HUES64 (cell line): ENCODE data around the gene GAL3ST2.

Experiments
- H3K27ac ChIP-seq: 2 replicates; pipeline ENCODE4 v1.7.0; 2013; ENCODE audit warnings: low read depth, low read length, inconsistent platforms
- H3K27me3 ChIP-seq: 2 replicates; pipeline ENCODE4 v1.6.1; 2013; ENCODE audit warnings: mild to moderate bottlenecking, low read length; ENCODE audit not compliant: insufficient read depth
- H3K36me3 ChIP-seq: 2 replicates; pipeline ENCODE4 v1.6.1; 2013; ENCODE audit warnings: mild to moderate bottlenecking, low read length; ENCODE audit not compliant: insufficient read depth
- H3K4me1 ChIP-seq: 2 replicates; pipeline ENCODE4 v1.6.1; 2013; ENCODE audit warnings: mild to moderate bottlenecking, low read length, moderate library complexity; ENCODE audit not compliant: insufficient read depth
- H3K4me3 ChIP-seq: 2 replicates; pipeline ENCODE4 v1.5.1; 2013; ENCODE audit warnings: mild to moderate bottlenecking, low read length, moderate library complexity
- H3K9ac ChIP-seq: 2 replicates; pipeline ENCODE4 v1.6.1; 2013; ENCODE audit warnings: mild to moderate bottlenecking, low read depth, low read length
- H3K9me3 ChIP-seq: 2 replicates; pipeline ENCODE4 v1.6.1; 2013; ENCODE audit warnings: low read depth, low read length; ENCODE audit not compliant: insufficient read depth
- WGBS: fragments of 150-250, 120-280 bp; methylation state at CpG from one replicate; pipeline ENCODE4 v1.1.7; 2013; ENCODE audit warnings: missing lambda C conversion rate; 5-methylcytosine and 5-hydroxymethylcytosine counted together

The GAL3ST2 gene

DNA sequence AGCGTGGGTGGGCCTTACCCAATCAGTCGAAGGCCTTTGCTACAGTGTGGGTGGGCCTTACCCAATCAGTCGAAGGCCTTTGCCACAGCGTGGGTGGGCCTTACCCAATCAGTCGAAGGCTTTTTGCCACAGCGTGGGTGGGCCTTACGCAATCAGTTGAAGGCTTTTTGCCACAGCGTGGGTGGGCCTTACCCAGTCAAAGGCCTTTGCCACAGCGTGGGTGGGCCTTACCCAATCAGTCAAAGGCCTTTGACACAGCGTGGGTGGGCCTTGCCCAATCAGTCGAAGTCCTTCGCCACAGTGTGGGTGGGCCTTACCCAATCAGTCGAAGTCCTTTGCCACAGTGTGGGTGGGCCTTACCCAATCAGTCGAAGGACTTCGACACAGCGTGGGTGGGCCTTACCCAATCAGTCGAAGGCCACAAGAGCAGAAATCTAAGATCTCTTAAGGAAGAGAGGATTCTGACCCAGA, 16.3 kb upstream of the GAL3ST2 start:
- no peak overlapping the region for H3K9ac ChIP-seq
- H3K9me3 ChIP-seq, result peaks cover 2% of the 10 kb centered on the region; the same call in 1 of the 2 replicates
- no peaks in the 10 kb centered on the region for H3K4me1 ChIP-seq
- WGBS, result 93% methylated on average over 17 of the region's 17 CpGs
- no peak overlapping the region for H3K4me3 ChIP-seq
- peaks cover 19% of the 10 kb centered on the region for H3K36me3 ChIP-seq
- H3K27ac ChIP-seq, result no peak overlapping the region
- no peaks in the 10 kb centered on the region for H3K27me3 ChIP-seq

DNA sequence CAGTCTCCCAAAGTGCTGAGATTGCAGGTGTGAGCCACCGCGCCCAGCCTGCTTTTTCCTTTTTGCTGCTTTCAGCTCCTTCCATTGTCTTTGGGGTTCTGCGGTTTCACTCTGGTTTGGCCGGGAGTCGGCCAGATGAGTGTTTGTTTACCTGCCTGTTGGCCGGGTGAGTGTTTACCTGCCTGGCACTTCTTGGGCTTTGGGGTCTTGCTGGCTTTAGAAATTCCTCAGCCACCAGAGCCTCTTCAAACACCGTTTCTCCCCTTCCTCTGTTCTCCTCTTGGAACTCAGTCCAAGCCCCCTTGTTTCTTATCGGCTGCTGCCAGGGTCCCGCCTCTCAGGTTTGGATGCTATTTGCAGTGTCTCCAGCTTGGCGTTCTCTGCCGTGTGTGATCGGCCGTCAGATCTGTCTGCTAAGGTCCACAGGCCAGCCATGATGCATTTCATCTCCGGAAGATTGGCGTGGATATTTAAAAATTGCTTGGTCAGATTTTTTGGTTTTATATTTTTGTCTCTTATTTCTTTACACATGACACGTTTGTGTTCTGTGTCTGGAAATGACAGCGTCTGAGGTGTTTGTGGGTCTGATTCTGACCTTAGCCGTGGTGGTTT, 14.2 kb upstream of the GAL3ST2 start:
- Histone ChIP-seq H3K36me3 (peaks cover 9% of the 10 kb centered on the region; the same call in 1 of the 2 replicates), H3K9ac (no peak overlapping the region), H3K9me3 (peaks cover 2% of the 10 kb centered on the region; the same call in 1 of the 2 replicates), H3K27me3 (no peaks in the 10 kb centered on the region), H3K4me3 (no peak overlapping the region), H3K27ac (no peak overlapping the region), H3K4me1 (no peaks in the 10 kb centered on the region)
- WGBS, result 93% methylated on average over 18 of the region's 18 CpGs

DNA sequence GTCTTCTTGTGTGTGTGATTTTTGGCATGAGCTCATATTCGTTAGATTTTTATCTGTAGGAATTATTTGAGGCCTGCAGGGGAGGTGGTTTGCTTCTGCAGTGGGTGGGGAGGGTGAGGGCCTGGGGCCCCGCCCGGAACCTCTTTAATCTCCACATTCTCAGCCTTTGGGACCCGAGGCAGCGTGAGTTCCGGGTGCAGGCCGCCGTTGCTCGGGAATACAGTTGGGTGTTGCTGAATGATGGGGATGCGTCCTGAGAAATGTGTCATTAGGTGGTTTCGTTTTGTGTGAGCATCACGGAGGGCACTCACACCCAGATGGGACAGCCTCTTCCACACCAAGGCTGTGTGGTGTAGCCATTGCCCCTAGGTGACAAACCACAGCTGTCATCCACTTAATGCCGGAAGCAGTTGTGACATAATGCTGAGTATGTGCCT, 13.7 kb upstream of the GAL3ST2 start:
- H3K4me1 ChIP-seq, result no peaks in the 10 kb centered on the region
- no peak overlapping the region for H3K9ac ChIP-seq
- 91% methylated on average over 13 of the region's 13 CpGs for WGBS
- no peak overlapping the region for H3K4me3 ChIP-seq
- H3K9me3 ChIP-seq, result peaks cover 2% of the 10 kb centered on the region; the same call in 1 of the 2 replicates
- no peak overlapping the region for H3K27ac ChIP-seq
- H3K27me3 ChIP-seq, result no peaks in the 10 kb centered on the region
- peaks cover 6% of the 10 kb centered on the region; the same call in 1 of the 2 replicates for H3K36me3 ChIP-seq

DNA sequence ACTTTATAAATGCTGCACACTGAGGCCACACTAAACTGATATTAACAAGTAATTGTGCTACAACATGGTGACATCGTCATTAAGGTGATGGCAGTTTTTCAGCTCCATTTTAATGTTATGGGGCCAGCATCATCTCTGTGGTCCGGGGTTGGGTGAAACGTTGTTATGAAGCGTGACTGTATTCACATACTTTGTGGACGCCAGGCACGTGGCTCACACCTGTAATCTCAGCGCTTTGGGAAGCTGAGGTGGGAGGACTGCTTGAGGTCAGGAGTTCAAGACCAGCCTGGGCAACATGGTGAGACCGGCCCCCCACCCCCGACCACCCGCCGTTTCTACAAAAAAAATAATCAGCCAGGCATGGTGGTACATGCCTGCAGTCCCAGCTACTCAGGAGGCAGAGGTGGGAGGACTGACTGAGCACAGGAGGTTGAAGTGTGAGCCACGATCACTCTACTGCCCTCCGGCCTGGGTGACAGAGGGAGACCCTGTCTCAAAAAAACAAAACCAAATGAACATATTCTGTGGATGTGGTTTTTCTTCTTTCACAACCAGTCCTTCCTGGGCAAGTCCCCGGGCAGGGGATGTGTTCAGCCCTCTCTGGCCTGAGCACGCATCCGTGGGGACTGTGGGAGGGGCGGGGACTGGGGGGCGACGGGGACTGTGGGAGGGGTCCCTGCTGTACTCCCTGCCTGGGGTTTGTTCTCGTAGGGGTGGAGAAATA, 12.9 kb upstream of the GAL3ST2 start:
- no peaks in the 10 kb centered on the region for H3K27me3 ChIP-seq
- no peak overlapping the region for H3K4me3 ChIP-seq
- peaks cover 2% of the 10 kb centered on the region; the same call in 1 of the 2 replicates for H3K9me3 ChIP-seq
- peaks cover 5% of the 10 kb centered on the region; the same call in 1 of the 2 replicates for H3K36me3 ChIP-seq
- H3K27ac ChIP-seq, result no peak overlapping the region
- 90% methylated on average over 20 of the region's 20 CpGs for WGBS
- no peaks in the 10 kb centered on the region for H3K4me1 ChIP-seq
- no peak overlapping the region for H3K9ac ChIP-seq

DNA sequence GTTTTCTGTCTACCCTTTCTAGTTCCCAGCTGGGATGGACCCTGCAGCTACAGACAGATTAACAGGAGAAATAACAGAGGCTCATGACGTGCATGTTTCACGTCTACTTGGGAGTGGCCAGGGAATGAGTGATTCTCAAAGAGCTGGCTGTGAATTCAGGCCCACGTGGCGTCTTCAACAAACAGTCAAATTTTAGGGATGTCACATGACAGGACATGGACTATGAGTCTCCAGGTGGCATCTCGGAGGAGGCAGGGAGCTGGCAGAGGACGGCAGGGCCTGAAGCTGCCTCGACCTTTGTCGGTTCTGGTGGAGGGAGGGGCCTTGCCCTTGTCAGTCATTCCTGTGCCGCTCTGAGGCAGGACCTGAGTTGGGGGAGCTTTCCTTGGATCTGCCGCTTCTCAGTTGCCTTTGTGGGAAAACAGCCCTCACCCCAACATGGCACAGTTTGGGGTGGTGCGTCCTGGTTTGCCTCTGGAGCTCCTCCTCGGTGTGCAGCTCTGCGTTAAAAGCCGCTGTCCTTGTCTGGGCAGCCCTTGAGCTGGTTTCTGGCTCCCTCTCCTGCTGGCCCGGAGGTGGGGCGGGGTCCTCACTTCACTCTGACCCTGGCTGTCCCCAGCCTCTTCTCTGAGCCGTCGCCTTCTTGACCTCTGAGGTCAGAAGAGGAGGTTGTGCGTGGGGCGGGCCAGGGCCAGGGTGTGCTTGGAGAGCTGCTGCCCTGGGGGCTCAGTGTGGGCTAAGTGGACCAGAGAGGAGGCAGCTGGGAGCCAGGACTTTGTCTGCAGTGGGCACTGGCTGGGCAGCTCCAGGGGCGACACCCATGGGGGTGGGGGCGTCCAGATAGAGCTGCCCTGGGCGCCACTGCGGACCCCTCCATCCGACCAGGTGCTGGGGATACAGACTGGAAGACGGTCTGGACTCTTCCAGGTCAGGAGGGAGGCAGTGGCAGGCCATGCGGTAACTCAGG, 12.1 kb upstream of the GAL3ST2 start:
- Histone ChIP-seq H3K9me3 (peaks cover 2% of the 10 kb centered on the region; the same call in 1 of the 2 replicates), H3K9ac (no peak overlapping the region), H3K27me3 (no peaks in the 10 kb centered on the region), H3K27ac (no peak overlapping the region), H3K36me3 (peaks cover 5% of the 10 kb centered on the region; the same call in 1 of the 2 replicates), H3K4me1 (no peaks in the 10 kb centered on the region), H3K4me3 (no peak overlapping the region)
- 73% methylated on average over 27 of the region's 27 CpGs for WGBS

DNA sequence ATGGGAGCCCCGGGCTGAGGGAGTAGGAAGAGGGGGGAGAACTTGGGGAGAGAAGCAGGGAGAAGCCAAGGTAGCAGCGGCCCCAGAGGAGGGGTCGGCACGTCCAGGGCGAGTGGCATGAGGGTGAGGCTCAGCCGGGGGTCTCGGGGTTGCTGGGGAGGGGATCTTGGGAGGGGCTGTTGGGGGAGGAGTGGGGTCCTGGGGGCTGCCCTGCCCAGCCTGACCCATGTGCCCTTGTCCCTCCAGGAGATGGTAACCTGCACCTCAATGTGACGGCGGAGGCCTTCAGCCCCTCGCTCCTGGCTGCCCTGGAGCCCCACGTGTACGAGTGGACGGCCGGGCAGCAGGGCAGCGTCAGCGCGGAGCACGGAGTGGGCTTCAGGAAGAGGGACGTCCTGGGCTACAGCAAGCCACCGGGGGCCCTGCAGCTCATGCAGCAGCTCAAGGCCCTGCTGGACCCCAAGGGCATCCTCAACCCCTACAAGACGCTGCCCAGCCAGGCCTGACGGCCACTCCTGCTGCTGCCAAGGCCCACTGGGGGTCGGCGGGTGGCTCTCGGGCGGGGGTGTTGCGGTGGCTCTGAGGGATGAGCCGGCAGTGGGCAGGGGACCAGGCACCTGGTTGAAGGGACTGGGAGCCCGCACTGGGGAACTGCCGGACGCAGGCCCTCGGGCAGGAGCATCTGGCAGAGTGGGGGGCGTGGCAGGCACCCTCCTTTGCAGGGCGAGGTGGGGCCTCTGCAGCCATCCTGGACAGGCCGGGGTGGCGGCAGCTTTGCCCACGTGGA, 9.0 kb upstream of the GAL3ST2 start:
- no peak overlapping the region for H3K9ac ChIP-seq
- H3K4me3 ChIP-seq, result no peak overlapping the region
- WGBS, result 93% methylated on average over 37 of the region's 37 CpGs
- H3K36me3 ChIP-seq, result no peaks in the 10 kb centered on the region
- H3K27ac ChIP-seq, result no peak overlapping the region
- H3K27me3 ChIP-seq, result no peaks in the 10 kb centered on the region
- no peaks in the 10 kb centered on the region for H3K9me3 ChIP-seq
- H3K4me1 ChIP-seq, result peaks cover 12% of the 10 kb centered on the region

DNA sequence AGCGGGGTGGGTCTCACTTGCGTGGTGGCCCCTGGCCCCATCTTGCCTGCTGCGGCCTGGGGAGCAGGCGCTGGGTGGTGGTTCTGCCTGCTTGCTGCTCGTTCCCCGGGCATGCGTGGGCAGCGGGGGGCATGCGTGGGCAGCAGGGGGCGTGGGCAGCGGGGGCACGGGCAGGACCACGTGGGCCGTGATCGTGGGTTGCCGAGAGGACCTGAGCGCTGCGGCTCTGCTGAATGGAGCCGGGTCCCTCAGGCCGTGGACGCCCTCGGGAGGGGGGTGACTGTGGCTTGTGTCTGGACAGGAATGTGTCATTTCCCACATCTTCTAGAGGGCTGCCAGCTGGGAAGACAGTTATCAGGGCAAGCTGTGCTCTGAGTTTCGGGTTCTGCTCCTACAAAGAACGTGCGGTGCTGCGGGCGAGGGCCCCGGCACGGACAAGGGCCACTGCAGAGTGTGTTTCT, 8.3 kb upstream of the GAL3ST2 start:
- Histone ChIP-seq H3K4me1 (peaks cover 12% of the 10 kb centered on the region), H3K9ac (no peak overlapping the region), H3K27me3 (no peaks in the 10 kb centered on the region), H3K9me3 (no peaks in the 10 kb centered on the region), H3K4me3 (no peak overlapping the region), H3K36me3 (no peaks in the 10 kb centered on the region), H3K27ac (no peak overlapping the region)
- WGBS, result 91% methylated on average over 29 of the region's 29 CpGs

DNA sequence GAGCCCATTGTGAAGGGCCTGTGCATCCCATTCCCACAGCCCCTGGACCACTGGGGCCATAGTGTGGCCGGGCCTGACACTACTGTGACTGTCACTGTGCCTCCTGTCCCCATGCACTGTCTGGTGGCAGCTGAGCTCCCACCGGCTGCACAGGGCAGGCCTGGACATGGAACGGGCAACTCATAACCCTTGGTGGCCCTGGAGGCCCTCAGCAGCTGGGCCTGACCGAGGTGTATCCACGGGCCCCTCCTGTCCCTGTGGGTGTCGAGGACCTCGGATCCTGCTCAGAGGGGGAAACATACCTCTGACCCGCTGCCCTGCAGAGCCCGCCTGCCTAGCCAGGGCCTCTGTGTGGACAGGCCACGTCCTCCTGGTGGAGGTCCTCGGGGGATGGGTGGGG, 7.8 kb upstream of the GAL3ST2 start:
- H3K4me3 ChIP-seq, result no peak overlapping the region
- H3K9ac ChIP-seq, result no peak overlapping the region
- no peaks in the 10 kb centered on the region for H3K27me3 ChIP-seq
- H3K27ac ChIP-seq, result no peak overlapping the region
- 93% methylated on average over 11 of the region's 11 CpGs for WGBS
- H3K9me3 ChIP-seq, result no peaks in the 10 kb centered on the region
- H3K4me1 ChIP-seq, result peaks cover 12% of the 10 kb centered on the region
- no peaks in the 10 kb centered on the region for H3K36me3 ChIP-seq

DNA sequence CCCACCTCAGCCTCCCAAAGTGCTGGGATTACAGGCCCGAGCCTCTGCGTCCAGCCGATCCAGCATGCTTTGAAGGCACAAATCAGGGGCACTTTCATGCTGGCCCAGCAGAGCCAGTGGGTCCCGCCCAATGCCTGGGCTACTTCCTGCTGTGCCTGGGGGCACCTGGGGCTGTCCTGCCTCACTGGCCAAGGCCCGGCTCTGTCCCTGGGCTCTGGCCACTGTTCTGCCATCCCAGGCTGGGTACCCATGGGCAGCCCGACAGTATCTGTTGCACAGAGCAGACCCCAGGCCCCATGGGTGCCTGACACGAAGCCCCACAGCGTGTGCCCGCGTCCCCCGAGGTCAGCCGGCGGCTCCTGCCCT, 6.8 kb upstream of the GAL3ST2 start:
- Histone ChIP-seq H3K27me3 (no peaks in the 10 kb centered on the region), H3K4me3 (no peak overlapping the region), H3K36me3 (no peaks in the 10 kb centered on the region), H3K9ac (no peak overlapping the region), H3K4me1 (peaks cover 12% of the 10 kb centered on the region), H3K27ac (no peak overlapping the region), H3K9me3 (no peaks in the 10 kb centered on the region)
- WGBS, result 92% methylated on average over 13 of the region's 13 CpGs

DNA sequence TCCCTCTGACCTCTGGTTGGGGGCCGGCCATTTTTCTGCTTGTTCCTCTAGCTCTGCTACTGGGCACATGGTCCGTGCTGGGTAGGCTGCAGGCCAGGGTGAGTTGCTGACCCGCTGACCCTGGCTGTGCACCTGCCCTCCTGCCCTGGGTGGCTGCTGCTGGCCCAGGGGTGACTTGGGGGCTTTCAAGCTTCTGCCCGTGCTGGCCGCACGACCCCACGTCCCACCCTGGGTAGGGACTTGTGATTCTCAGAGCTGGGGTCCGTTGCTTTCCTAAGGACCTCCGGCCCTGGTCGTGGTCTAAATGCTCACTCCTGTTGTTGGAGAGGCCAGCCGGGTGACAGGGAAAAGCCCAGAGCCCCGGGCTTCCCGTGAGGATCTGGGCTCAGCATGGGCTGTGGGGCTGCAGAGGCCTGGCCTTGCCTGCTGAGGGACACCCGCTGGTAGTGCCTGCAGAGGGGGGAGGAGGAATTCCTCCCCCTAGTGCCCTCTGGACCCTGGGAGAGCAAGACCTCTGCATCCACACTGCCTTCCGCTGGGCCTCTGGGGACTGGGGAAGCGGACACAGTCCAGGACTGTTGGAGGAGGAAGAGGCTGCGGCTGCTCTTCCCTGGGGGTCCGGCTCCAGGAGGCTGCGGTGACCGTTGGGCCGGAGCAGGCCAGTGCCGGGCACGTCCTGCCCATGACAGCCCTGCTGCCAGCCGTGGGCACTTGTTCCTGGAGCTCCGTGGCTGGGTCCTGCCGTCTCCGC, 6.3 kb upstream of the GAL3ST2 start:
- Histone ChIP-seq H3K27ac (peak overlapping the region; percentile 25; the same call in 1 of the 2 replicates), H3K4me1 (peaks cover 12% of the 10 kb centered on the region)
- 85% methylated on average over 27 of the region's 27 CpGs for WGBS

More for the DNA sequence above, 6.3 kb upstream of the GAL3ST2 start:
- no peaks in the 10 kb centered on the region for H3K9me3 ChIP-seq
- H3K27me3 ChIP-seq, result no peaks in the 10 kb centered on the region
- H3K36me3 ChIP-seq, result no peaks in the 10 kb centered on the region
- 0 out of 2 replicates have a peak overlapping the region, but pooled peaks have one; percentile 20 for H3K9ac ChIP-seq
- H3K4me3 ChIP-seq, result no peak overlapping the region
